Psoas muscle (tissue), 8 donors: ENCODE data around the gene ITPK1. TPM values are rescaled to one million over a fixed set of nuclear protein-coding genes. Genes with fewer than 3 reads are reported as not detected.

Source experiments
- ATAC-seq, 4 donors: fragments of 200-7000 bp; cut with Tn5 transposase; one replicate each; pipeline ENCODE4 v1.9.1; 2020; ENCODE audit warnings: moderate library complexity in 3 of 4, mild to moderate bottlenecking in 2 of 4
- DNase-seq, 2 donors: peaks; one replicate each; pipeline ENCODE4 v3.0.0-alpha.2; 2020
- H3K27ac ChIP-seq: fragments of 200-600 bp; one replicate; pipeline ENCODE4 v1.8.0; 2022
- H3K27me3 ChIP-seq, 3 donors: fragments of 200-600 bp in 1 of 3; one replicate each; pipeline versions ENCODE4 v1.6.1 to v1.8.0; 2013 to 2022; ENCODE audit warnings: low read length in 2 of 3, mild to moderate bottlenecking in 2 of 3, moderate library complexity in 1 of 3; ENCODE audit not compliant: insufficient read depth in 3 of 3
- H3K36me3 ChIP-seq, 2 donors: fragments of 200-600 bp in 1 of 2; one replicate each; pipeline versions ENCODE4 v1.6.1 to v1.8.0; 2013 to 2022; ENCODE audit warnings: low read depth in 1 of 2, mild to moderate bottlenecking in 1 of 2, moderate library complexity in 1 of 2; ENCODE audit not compliant: insufficient read depth in 1 of 2
- H3K4me1 ChIP-seq: fragments of 200-600 bp; one replicate; pipeline ENCODE4 v1.8.0; 2022
- H3K4me3 ChIP-seq: fragments of 200-600 bp; one replicate; pipeline ENCODE4 v1.8.0; 2022; ENCODE audit warnings: mild to moderate bottlenecking
- H3K9me3 ChIP-seq: fragments of 200-600 bp; one replicate; pipeline ENCODE4 v1.8.0; 2022
- CTCF ChIP-seq: fragments of 200-600 bp; IDR thresholded peaks from one replicate; pipeline ENCODE4 v1.8.0; 2022; ENCODE audit warnings: antibody characterized with exemption
- WGBS, 3 donors: extraction: QIAGEN DNeasy Blood & Tissue Kit; methylation state at CpG; one replicate each; pipeline versions ENCODE4 v1.1.6 to v1.1.7; 2013; 5-methylcytosine and 5-hydroxymethylcytosine counted together
- intact Hi-C, 2 donors: fragments of 100-400 bp; cut with DNase I; formaldehyde crosslinking; loops; one replicate each; pipeline versions ENCODE4 v1.11.0 to v1.14.2; 2022
- polyA plus RNA-seq, 3 donors: library from polyadenylated mRNA; stranded (reverse); fragments of 200-250 nt; gene quantifications; one replicate each; pipeline ENCODE4 v1.2.3, GENCODE V29; 2013
- total RNA-seq, 4 donors: library from RNA; stranded (reverse); fragmentation: NEBNext Ultra II Directional in 2 of 4; extraction: Animal tissue kit (Norgen Biotek cat#: 25700) in 2 of 4; gene quantifications; one replicate each; pipeline versions ENCODE4 v1.2.1 to v1.2.4, GENCODE V29; 2021 to 2023
- donor health status: healthy with polysubstance abuse.
- donor health status: DM: no; HTN: no; CAD: no; lungs with moderate emphysema.
- donor health status: Bipolar disorder and iron deficiency.
- donor health status: healthy.
- donor health status: DM: yes; HTN: yes; CAD: no.
- donor health status: DM: no; HTN: no; CAD: no.
- donor health status: DM: no; HTN: no; CAD: no.
- donor health status: DM: yes; HTN: yes; CAD: no.

ITPK1 gene
- total and polyA plus RNA-seq, 7 donors, result 30.0 to 61.1 (median 42.7) TPM

GRCh38 chr14:93099196-93099595 is 16.5 kb downstream of the ITPK1 start:
- WGBS, 3 donors, result 80 to 81% (median 80%) methylated on average over 7 of the region's 7 CpGs
- intact Hi-C loops, result no loop called here
- ATAC-seq (no peak), DNase-seq (no peak)
- Histone ChIP-seq H3K27me3 (no peaks in the 10 kb centered on the region), H3K4me1 (peaks cover 8% of the 10 kb centered on the region), H3K27ac (no peak overlapping the region), H3K9me3 (no peaks in the 10 kb centered on the region), H3K4me3 (no peak overlapping the region), H3K36me3 (no peaks in the 10 kb centered on the region)
- TF ChIP-seq CTCF, result no peak

- Histone ChIP-seq H3K9me3 (no peaks in the 10 kb centered on the region), H3K36me3 (no peaks in the 10 kb centered on the region), H3K4me1 (peaks cover 11% of the 10 kb centered on the region), H3K27ac (no peak overlapping the region), H3K27me3 (no peaks in the 10 kb centered on the region), H3K4me3 (no peak overlapping the region)
- no peak for TF ChIP-seq CTCF
- WGBS, 3 donors, result 56 to 78% (median 66%) methylated on average over 13 of the region's 13 CpGs
- DNase-seq, result no peak
- intact Hi-C loops, result no loop called here
- peak in 2 of 4 donors; percentile 26 to 48 for ATAC-seq
These were observed 18.9 kb downstream of the ITPK1 start for GRCh38 chr14:93096691-93097322.

- H3K27ac ChIP-seq, result no peak overlapping the region
- intact Hi-C loops, result no loop called here
- ATAC-seq (no peak), DNase-seq (no peak)
- no peak for TF ChIP-seq CTCF
- no peaks in the 10 kb centered on the region for H3K36me3 ChIP-seq
- H3K27me3 ChIP-seq, result no peaks in the 10 kb centered on the region
- no peaks in the 10 kb centered on the region for H3K9me3 ChIP-seq
- WGBS, 3 donors, result 93 to 95% (median 94%) methylated on average over 13 of the region's 13 CpGs
- peaks cover 11% of the 10 kb centered on the region for H3K4me1 ChIP-seq
- no peak overlapping the region for H3K4me3 ChIP-seq
These were observed 19.8 kb downstream of the ITPK1 start for GRCh38 chr14:93095742-93096510.

- Histone ChIP-seq H3K36me3 (no peaks in the 10 kb centered on the region), H3K27me3 (no peaks in the 10 kb centered on the region), H3K4me3 (no peak overlapping the region), H3K27ac (no peak overlapping the region), H3K4me1 (peaks cover 11% of the 10 kb centered on the region), H3K9me3 (no peaks in the 10 kb centered on the region)
- intact Hi-C loops, result no loop called here
- no peak for ATAC-seq
- no peak for TF ChIP-seq CTCF
- WGBS, 3 donors, result 94 to 97% (median 94%) methylated on average over 20 of the region's 20 CpGs
- no peak for DNase-seq
These were observed 21.4 kb downstream of the ITPK1 start for GRCh38 chr14:93094121-93094918.
